ENCODE results near the gene GRID2.

GRID2 gene

DNA sequence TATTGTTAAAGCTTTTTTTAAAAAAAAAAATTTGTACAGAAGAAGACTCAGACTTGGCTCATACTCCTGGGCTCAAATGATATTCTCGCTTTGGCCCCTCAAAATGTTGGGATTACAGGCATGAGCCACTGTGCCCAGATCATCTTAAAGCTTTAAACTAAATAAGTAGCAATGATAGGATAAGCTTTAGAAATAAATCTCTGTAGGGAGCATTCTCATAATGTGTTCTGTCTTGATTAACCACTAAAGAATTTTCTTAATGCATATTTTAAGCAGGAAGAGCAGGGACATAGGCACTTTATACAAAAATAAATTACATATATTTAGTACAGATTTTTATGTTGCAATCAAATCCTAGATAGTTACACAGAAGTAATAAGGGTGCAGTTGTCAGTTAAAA, 667.2 kb downstream of the GRID2 start:
- FAIRE-seq (no peak), DNase-seq (ENCODE audit: insufficient read length, low spot score) (no peak)
- TF ChIP-seq POLR2A (IDR thresholded peaks at IDR 0.05; ENCODE audit: low read depth, low read length): no peak

GRCh38 chr4:92988301-92988700, 684.5 kb downstream of the GRID2 start:
- DNase-seq (ENCODE audit: insufficient read length, low spot score): no peak
- no peak for TF ChIP-seq POLR2A (IDR thresholded peaks at IDR 0.05; ENCODE audit: low read depth, low read length)
- FAIRE-seq: no peak

GRCh38 chr4:92992758-92993157, 689.0 kb downstream of the GRID2 start:
- no peak for TF ChIP-seq POLR2A (IDR thresholded peaks at IDR 0.05; ENCODE audit: low read depth, low read length)
- no peak for FAIRE-seq
- DNase-seq (ENCODE audit: insufficient read length, low spot score): no peak

- no peak for TF ChIP-seq POLR2A (IDR thresholded peaks at IDR 0.05; ENCODE audit: low read depth, low read length)
- FAIRE-seq (no peak), DNase-seq (ENCODE audit: insufficient read length, low spot score) (no peak)
Observed at GRCh38 chr4:92994727-92995126, 691.0 kb downstream of the GRID2 start.

GRCh38 chr4:92996533-92996932, 692.8 kb downstream of the GRID2 start:
- FAIRE-seq (no peak), DNase-seq (ENCODE audit: insufficient read length, low spot score) (no peak)
- no peak for TF ChIP-seq POLR2A (IDR thresholded peaks at IDR 0.05; ENCODE audit: low read depth, low read length)

DNA sequence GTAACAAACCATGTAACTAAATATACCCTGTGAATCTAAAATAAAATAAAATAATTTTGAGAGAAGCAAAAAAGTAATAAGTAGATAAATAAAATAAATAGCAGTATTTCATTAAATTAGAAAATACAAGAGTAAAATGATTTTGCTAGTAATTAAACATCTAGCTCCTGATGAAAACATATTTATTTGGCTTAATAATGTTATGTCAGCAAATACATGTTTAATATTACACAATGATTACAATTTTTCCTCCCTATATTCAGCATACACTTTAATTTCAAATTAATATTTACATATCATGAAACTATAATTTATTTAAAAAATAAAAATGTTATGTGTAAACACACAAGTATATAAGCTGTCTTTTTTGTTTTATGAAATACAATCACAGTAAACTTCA, 697.1 kb downstream of the GRID2 start:
- DNase-seq (ENCODE audit: insufficient read length, low spot score) (no peak), FAIRE-seq (no peak)
- no peak for TF ChIP-seq POLR2A (IDR thresholded peaks at IDR 0.05; ENCODE audit: low read depth, low read length)

GRCh38 chr4:93002240-93002639, 698.5 kb downstream of the GRID2 start:
- DNase-seq (ENCODE audit: insufficient read length, low spot score) (no peak), FAIRE-seq (no peak)
- TF ChIP-seq POLR2A (IDR thresholded peaks at IDR 0.05; ENCODE audit: low read depth, low read length): no peak

- no peak for TF ChIP-seq POLR2A (IDR thresholded peaks at IDR 0.05; ENCODE audit: low read depth, low read length)
- DNase-seq (ENCODE audit: insufficient read length, low spot score) (no peak), FAIRE-seq (no peak)
Observed at GRCh38 chr4:93016350-93016749, 712.6 kb downstream of the GRID2 start.

- DNase-seq (ENCODE audit: insufficient read length, low spot score) (no peak), FAIRE-seq (no peak)
- no peak for TF ChIP-seq POLR2A (IDR thresholded peaks at IDR 0.05; ENCODE audit: low read depth, low read length)
Observed at GRCh38 chr4:93018243-93018642, 714.5 kb downstream of the GRID2 start.

DNA sequence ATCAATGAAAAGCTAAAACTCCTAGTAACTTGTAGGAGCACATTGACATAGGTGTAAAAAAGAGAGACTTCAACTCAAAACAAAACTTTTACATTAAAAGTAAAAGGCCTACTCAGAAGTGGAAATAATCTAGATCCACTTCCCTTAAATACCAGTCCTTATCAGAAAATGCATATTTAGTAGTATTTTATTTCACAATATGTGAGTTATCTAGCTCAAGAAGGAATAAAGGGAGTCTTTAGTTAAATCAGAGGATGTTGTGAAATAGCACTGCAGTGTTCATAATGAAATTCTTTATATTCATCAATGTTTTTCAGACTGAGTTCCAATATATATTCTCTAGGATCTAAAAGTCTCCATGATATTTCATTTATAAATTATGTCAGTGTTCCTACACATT, 715.0 kb downstream of the GRID2 start:
- no peak for TF ChIP-seq POLR2A (IDR thresholded peaks at IDR 0.05; ENCODE audit: low read depth, low read length)
- DNase-seq (ENCODE audit: insufficient read length, low spot score): no peak
- no peak for FAIRE-seq

GRCh38 chr4:93029769-93030168, 726.0 kb downstream of the GRID2 start:
- FAIRE-seq (no peak), DNase-seq (ENCODE audit: insufficient read length, low spot score) (no peak)
- no peak for TF ChIP-seq POLR2A (IDR thresholded peaks at IDR 0.05; ENCODE audit: low read depth, low read length)

GRCh38 chr4:93030670-93031069, 726.9 kb downstream of the GRID2 start:
- no peak for TF ChIP-seq POLR2A (IDR thresholded peaks at IDR 0.05; ENCODE audit: low read depth, low read length)
- FAIRE-seq (no peak), DNase-seq (ENCODE audit: insufficient read length, low spot score) (no peak)

DNA sequence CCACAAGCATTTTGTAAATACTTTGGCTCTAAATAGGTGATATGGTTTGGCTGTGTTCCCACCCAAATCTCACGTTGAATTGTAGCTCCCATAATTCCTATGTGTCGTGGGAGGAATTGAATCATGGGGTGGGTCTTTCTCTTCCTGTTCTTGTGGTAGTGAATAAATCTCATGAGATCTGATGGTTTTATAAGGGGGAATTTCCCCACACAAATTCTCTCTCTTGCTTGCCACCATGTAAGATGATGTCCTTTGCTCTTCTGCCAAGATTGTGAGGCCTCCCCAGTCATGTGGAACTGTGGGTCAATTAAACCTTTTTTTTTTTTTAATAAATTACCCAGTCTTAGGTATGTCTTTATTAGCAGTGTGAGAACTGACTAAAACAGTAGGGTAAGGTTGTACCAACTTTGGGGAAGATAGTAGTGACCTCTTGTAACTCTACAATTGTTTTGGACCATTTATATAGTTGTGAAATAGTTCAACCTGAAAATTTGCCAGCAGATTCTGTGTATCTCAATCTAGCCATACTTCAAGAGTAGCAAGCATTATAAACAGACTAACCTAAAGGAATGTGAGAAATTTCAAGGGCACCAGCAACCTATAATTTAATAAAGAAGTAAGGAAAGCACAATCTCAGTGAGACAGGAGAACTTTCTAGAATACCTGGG, 727.8 kb downstream of the GRID2 start:
- DNase-seq (ENCODE audit: insufficient read length, low spot score) (no peak), FAIRE-seq (no peak)
- no peak for TF ChIP-seq POLR2A (IDR thresholded peaks at IDR 0.05; ENCODE audit: low read depth, low read length)

DNA sequence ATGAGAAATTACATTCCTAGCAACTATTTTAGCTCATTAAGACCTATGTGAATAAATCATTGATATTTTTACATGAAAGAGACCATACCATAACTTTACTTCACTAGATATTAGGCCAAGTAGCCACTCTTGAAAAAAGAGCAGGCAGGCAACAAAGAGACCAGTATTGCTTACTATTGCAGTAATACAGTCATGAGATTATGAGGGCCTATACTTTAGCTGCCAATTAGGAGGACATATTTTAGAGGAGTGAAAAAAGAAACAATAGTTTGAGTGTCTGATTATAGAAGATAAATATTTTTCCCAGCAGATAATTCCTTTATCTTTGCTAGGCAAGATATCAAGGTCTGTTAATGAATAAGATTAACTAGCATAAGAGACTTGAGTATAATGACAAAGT, 739.0 kb downstream of the GRID2 start:
- no peak for DNase-seq (ENCODE audit: insufficient read length, low spot score)
- no peak for TF ChIP-seq POLR2A (IDR thresholded peaks at IDR 0.05; ENCODE audit: low read depth, low read length)
- no peak for FAIRE-seq

DNA sequence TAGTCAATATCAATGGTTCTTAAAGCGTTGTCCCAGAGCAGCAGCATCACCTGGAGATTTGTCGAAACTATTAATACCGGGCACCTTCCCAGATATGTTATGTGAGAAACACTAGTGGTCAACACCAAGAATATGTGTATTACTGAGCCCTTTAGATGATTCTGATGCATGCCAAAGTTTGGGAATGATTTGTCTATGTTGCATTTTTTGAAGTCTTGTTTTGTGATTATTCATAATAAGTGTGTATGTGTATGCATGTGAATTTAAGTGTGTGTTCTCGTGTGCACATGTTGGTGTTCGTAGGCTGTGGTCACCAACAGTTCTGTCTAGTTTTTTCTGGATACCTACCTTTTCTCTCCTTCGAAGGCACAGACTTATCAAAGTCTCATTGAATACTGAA, 749.4 kb downstream of the GRID2 start:
- FAIRE-seq (no peak), DNase-seq (ENCODE audit: insufficient read length, low spot score) (no peak)
- no peak for TF ChIP-seq POLR2A (IDR thresholded peaks at IDR 0.05; ENCODE audit: low read depth, low read length)

DNA sequence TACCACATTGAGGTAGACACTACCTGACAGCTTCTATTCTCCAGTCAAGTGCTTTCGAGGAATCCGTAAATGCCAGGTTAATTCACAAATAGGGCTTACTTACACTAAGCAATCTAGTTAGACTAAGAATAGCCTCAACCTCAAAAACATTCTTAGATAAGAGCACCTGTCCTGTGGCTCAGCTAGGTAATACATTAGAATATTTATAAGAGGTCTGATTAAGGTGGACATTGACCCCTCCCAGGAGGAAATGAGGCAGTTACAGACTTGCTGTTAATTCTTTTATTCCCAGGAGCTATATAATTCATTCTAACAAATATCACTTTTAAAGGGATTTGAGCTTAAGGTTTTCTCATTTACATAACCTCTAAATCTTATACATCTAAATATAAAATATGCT, 758.1 kb downstream of the GRID2 start:
- DNase-seq (ENCODE audit: insufficient read length, low spot score) (no peak), FAIRE-seq (no peak)
- TF ChIP-seq POLR2A (IDR thresholded peaks at IDR 0.05; ENCODE audit: low read depth, low read length): no peak
